Measurements from ENCODE around the gene GPC3. TPM values are rescaled to one million over a fixed set of nuclear protein-coding genes. Genes with fewer than 3 reads are reported as not detected.

GPC3 gene
- total RNA-seq, 2 experiments from 2014 or later: 0.58 to 0.63 TPM

DNA sequence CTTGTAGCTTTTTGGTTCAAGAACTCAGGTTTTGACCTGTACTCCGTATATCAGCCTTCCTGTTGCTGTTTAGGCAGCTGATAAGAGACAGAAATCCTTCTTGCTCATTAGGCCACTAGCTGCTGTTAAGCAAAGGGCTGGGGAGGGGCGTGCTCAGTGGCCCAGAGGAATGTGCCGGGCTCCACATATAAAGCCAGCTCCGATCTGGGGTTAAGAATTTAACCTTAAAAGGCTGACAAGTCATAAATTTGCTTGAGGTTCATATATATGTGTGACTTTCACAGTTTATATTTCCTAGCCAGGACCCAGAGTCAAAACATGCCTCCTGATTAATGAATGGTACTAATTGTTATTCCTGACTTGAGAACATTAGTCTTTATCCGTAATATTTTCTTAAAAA lies 15.3 kb downstream of the GPC3 start:
- H3K27me3 Mint-ChIP-seq: no peaks in the 10 kb centered on the region
- TF ChIP-seq, protein P1, sequence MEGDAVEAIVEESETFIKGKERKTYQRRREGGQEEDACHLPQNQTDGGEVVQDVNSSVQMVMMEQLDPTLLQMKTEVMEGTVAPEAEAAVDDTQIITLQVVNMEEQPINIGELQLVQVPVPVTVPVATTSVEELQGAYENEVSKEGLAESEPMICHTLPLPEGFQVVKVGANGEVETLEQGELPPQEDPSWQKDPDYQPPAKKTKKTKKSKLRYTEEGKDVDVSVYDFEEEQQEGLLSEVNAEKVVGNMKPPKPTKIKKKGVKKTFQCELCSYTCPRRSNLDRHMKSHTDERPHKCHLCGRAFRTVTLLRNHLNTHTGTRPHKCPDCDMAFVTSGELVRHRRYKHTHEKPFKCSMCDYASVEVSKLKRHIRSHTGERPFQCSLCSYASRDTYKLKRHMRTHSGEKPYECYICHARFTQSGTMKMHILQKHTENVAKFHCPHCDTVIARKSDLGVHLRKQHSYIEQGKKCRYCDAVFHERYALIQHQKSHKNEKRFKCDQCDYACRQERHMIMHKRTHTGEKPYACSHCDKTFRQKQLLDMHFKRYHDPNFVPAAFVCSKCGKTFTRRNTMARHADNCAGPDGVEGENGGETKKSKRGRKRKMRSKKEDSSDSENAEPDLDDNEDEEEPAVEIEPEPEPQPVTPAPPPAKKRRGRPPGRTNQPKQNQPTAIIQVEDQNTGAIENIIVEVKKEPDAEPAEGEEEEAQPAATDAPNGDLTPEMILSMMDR (IDR thresholded peaks at IDR 0.05): no peak
- CTCF ChIA-PET: interaction anchor here (0.7 kb wide), 1 partner anchor 58 kb away, joined by 3 read pairs; no protein-coding TSS in a partner anchor
- no peak overlapping the region for H3K27ac Mint-ChIP-seq
- no peak for ATAC-seq
- H3K4me3 Mint-ChIP-seq: no peak overlapping the region
- no peak for DNase-seq
- intact Hi-C loops (cut with micrococcal nuclease): no loop called here
- no peaks in the 10 kb centered on the region for H3K36me3 Mint-ChIP-seq (ENCODE audit: low read depth)
- H3K4me1 Mint-ChIP-seq (ENCODE audit: low read depth): peaks cover 2% of the 10 kb centered on the region
- H3K9me3 Mint-ChIP-seq: no peaks in the 10 kb centered on the region
- POLR2A ChIA-PET: no interaction called here

DNA sequence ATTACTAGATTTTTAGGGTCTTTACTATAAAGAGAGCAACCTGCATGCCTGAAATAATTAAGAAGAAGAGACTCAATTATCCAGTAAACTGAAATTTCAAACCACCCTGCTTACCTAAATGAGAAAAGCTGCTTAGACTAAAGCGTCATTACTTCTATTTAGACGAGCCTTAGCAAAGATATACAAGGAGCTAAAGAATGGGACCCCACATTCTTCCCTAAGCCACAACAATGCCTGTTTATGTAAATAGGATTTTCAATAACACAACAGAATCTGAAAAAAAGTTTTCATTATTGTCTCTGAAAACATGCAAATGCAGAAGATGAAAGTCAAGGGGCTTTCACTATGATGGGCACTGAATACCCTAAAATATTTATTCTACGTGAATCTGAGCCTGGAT lies 16.2 kb downstream of the GPC3 start:
- Mint-ChIP-seq H3K27ac (no peak overlapping the region), H3K27me3 (no peaks in the 10 kb centered on the region), H3K36me3 (ENCODE audit: low read depth) (no peaks in the 10 kb centered on the region), H3K9me3 (no peaks in the 10 kb centered on the region), H3K4me3 (no peak overlapping the region), H3K4me1 (ENCODE audit: low read depth) (peaks cover 8% of the 10 kb centered on the region)
- CTCF ChIA-PET: no interaction called here
- intact Hi-C loops (cut with micrococcal nuclease): no loop called here
- no peak for ATAC-seq
- TF ChIP-seq, protein P1 (IDR thresholded peaks at IDR 0.05): no peak
- no peak for DNase-seq
- POLR2A ChIA-PET: no interaction called here

DNA sequence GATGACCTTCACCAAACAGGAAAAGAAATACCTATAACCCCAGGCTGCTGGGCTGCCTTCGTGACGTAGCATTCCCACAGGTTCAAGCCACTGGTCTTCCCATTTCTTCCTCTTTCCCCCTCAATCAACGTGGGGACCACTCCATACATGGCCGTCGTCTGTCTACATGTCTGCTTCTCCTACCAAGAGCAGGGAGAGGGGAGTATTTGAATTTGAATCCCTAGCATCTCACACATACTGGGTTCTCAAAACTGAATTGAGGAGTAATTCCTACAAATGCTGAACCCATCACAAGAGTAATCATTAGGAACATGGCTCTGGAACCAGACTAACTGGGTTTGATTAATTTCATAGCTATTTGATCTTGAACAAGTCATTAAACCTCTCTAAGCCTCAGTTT lies 17.3 kb downstream of the GPC3 start:
- DNase-seq (no peak), ATAC-seq (no peak)
- POLR2A ChIA-PET: no interaction called here
- H3K36me3 Mint-ChIP-seq (ENCODE audit: low read depth): no peaks in the 10 kb centered on the region
- H3K9me3 Mint-ChIP-seq: no peaks in the 10 kb centered on the region
- no peaks in the 10 kb centered on the region for H3K27me3 Mint-ChIP-seq
- intact Hi-C loops (cut with micrococcal nuclease): no loop called here
- no peak overlapping the region for H3K27ac Mint-ChIP-seq
- CTCF ChIA-PET: no interaction called here
- TF ChIP-seq, protein P1 (IDR thresholded peaks at IDR 0.05): no peak
- H3K4me1 Mint-ChIP-seq (ENCODE audit: low read depth): peaks cover 8% of the 10 kb centered on the region
- no peak overlapping the region for H3K4me3 Mint-ChIP-seq

DNA sequence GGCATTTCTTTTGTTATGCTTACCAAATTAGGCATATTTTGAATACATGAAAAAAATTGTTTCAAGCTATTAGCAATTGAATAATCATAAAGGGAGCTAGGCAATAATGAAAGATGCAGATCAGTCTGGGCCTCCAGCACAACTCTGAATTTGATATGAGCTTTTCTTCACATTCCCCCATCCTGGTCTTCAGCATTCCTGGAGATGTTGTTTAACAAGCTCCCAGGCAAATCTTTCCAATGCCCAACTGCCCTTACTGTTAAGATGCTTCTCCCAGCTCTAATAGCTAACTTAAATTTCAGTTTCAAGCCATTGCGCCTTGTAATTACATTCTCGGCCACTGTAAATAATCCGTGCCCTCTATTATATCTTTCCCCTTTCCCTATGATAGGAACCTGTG lies 19.2 kb downstream of the GPC3 start:
- ATAC-seq: no peak
- ChIA-PET CTCF (no interaction called here), POLR2A (no interaction called here)
- Mint-ChIP-seq H3K4me3 (no peak overlapping the region), H3K27me3 (no peaks in the 10 kb centered on the region), H3K27ac (no peak overlapping the region), H3K36me3 (ENCODE audit: low read depth) (no peaks in the 10 kb centered on the region), H3K4me1 (ENCODE audit: low read depth) (peaks cover 8% of the 10 kb centered on the region), H3K9me3 (no peaks in the 10 kb centered on the region)
- TF ChIP-seq, protein P1 (IDR thresholded peaks at IDR 0.05): no peak
- intact Hi-C loops (cut with micrococcal nuclease): no loop called here
- no peak for DNase-seq

DNA sequence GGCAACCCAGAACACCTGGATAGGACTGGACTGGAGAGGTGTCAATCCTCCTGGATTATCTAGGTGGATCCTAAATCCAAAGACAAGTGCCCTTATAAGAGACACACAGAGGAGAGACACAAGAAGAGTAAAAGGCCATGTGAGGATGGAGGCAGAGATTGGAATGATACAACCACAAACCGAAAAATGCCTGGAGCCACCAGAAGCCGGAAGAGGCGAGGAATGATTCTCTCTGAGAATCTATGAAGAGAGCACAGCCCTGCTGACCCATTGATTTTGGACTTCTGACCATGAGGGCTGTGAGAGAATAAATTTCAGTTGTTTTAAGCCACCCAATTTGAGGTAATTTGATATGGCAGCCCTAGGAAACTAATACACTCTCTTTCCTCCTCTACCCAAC lies 20.1 kb downstream of the GPC3 start:
- intact Hi-C loops (cut with micrococcal nuclease): no loop called here
- Mint-ChIP-seq H3K9me3 (no peaks in the 10 kb centered on the region), H3K27ac (peak overlapping the region; percentile 72)

More for the DNA sequence above, 20.1 kb downstream of the GPC3 start:
- Mint-ChIP-seq H3K36me3 (ENCODE audit: low read depth) (no peaks in the 10 kb centered on the region), H3K27me3 (no peaks in the 10 kb centered on the region), H3K4me3 (no peak overlapping the region), H3K4me1 (ENCODE audit: low read depth) (peaks cover 8% of the 10 kb centered on the region)
- DNase-seq (no peak), ATAC-seq (no peak)
- POLR2A ChIA-PET: no interaction called here
- CTCF ChIA-PET: no interaction called here
- TF ChIP-seq, protein P1 (IDR thresholded peaks at IDR 0.05): no peak

Measured in activated CD8-positive, alpha-beta T cell treated with anti-CD3 and anti-CD28 coated beads for 36 hours (primary cell).